OCI-LY3 (cell line): Measurements from ENCODE around the gene PPDPF.

Experiments
- H2AFZ ChIP-seq: fragments of 200-600, 300-600 bp; shearing (Covaris generic); 2 replicates; pipeline ENCODE4 v1.6.0; 2014; ENCODE audit warnings: antibody characterized with exemption, low read depth, low read length
- H3K27ac ChIP-seq: fragments of 200-600, 300-600 bp; sonication (generic); 2 replicates; pipeline ENCODE4 v1.5.1; 2014; ENCODE audit warnings: mild to moderate bottlenecking, low read length, moderate library complexity, mixed read lengths
- H3K27me3 ChIP-seq: fragments of 200-600, 300-600 bp; sonication (generic); 2 replicates; pipeline ENCODE4 v1.6.1; 2014; ENCODE audit warnings: low read depth, low read length, mixed read lengths
- H3K36me3 ChIP-seq: fragments of 200-600, 300-600 bp; sonication (generic); replicated peaks from 2 replicates; pipeline ENCODE3; 2014; ENCODE audit warnings: low read depth, low read length, mixed read lengths
- H3K4me1 ChIP-seq: fragments of 300-600, 200-600 bp; sonication (generic); 2 replicates; pipeline ENCODE4 v1.6.1; 2014; ENCODE audit warnings: low read length, mixed read lengths
- H3K4me2 ChIP-seq: fragments of 200-600, 300-600 bp; sonication (generic); 2 replicates; pipeline ENCODE4 v1.6.1; 2014; ENCODE audit warnings: low read length, mixed read lengths
- H3K4me3 ChIP-seq: fragments of 300-600, 200-600 bp; sonication (generic); 2 replicates; pipeline ENCODE4 v1.5.1; 2014; ENCODE audit warnings: antibody characterized with exemption, mild to moderate bottlenecking, low read length, moderate library complexity
- H3K79me2 ChIP-seq: fragments of 300-600, 200-600 bp; shearing (Covaris generic); 2 replicates; pipeline ENCODE4 v1.6.1; 2014; ENCODE audit warnings: mild to moderate bottlenecking, low read length, mixed read lengths
- H3K9ac ChIP-seq: fragments of 300-600, 200-600 bp; shearing (Covaris generic); 2 replicates; pipeline ENCODE4 v1.6.0; 2014; ENCODE audit warnings: mild to moderate bottlenecking, low read length, moderate library complexity
- H3K9me3 ChIP-seq: fragments of 200-600, 300-600 bp; shearing (Covaris generic); 2 replicates; pipeline ENCODE4 v1.6.1; 2014; ENCODE audit warnings: low read length, mixed read lengths; ENCODE audit not compliant: insufficient read depth
- H4K20me1 ChIP-seq: fragments of 200-600, 300-600 bp; sonication (generic); 2 replicates; pipeline ENCODE4 v1.6.1; 2016; ENCODE audit warnings: low read length, mixed read lengths; ENCODE audit not compliant: insufficient read depth
- CTCF ChIP-seq: fragments of 200-600, 300-600 bp; sonication (generic); IDR thresholded peaks from 2 replicates; pipeline ENCODE4 v1.5.1; 2014; ENCODE audit warnings: antibody characterized with exemption, low read length, low read depth
- EZH2phosphoT487 ChIP-seq: fragments of 200-600 bp; shearing (Covaris generic); IDR thresholded peaks from 2 replicates; pipeline ENCODE4 v1.6.1; 2018; ENCODE audit warnings: antibody characterized with exemption, mixed run types, low read depth

Gene PPDPF

GRCh38 chr20:63547725-63548480, 27.3 kb downstream of the PPDPF start, which contains the start of gene SRMS:
Gene SRMS (minus strand): TSS chr20:63547749. CDS start chr20:63547463, 286 bp downstream.
- H3K9me3 ChIP-seq = no peaks in the 10 kb centered on the region
- H2AFZ ChIP-seq = no peak within 1 kb of the TSS
- peaks cover 4% of the 10 kb centered on the region; the same call in 1 of the 2 replicates for H4K20me1 ChIP-seq
- H3K4me2 ChIP-seq = no peak within 1 kb of the TSS
- H3K4me1 ChIP-seq = peaks cover 9% of the 10 kb centered on the region
- TF ChIP-seq EZH2phosphoT487 (no peak), CTCF (no peak)
- no peaks in the 10 kb centered on the region for H3K36me3 ChIP-seq
- H3K27ac ChIP-seq = no peak within 1 kb of the TSS
- peaks cover 75% of the 10 kb centered on the region for H3K27me3 ChIP-seq
- no peak within 1 kb of the TSS for H3K9ac ChIP-seq
- H3K4me3 ChIP-seq = no peak within 1 kb of the TSS
- no peaks in the 10 kb centered on the region for H3K79me2 ChIP-seq

GRCh38 chr20:63548542-63548941, 28.0 kb downstream of the PPDPF start:
- H3K36me3 ChIP-seq = no peaks in the 10 kb centered on the region
- no peak overlapping the region for H3K27ac ChIP-seq
- H3K9me3 ChIP-seq = no peaks in the 10 kb centered on the region
- no peak for TF ChIP-seq CTCF
- TF ChIP-seq EZH2phosphoT487 = no peak
- H3K27me3 ChIP-seq = peaks cover 78% of the 10 kb centered on the region
- peaks cover 10% of the 10 kb centered on the region for H3K4me1 ChIP-seq
- H2AFZ ChIP-seq = no peak overlapping the region
- no peak overlapping the region for H3K4me2 ChIP-seq
- peaks cover 4% of the 10 kb centered on the region; the same call in 1 of the 2 replicates for H4K20me1 ChIP-seq
- no peak overlapping the region for H3K9ac ChIP-seq
- no peak overlapping the region for H3K4me3 ChIP-seq
- H3K79me2 ChIP-seq = no peaks in the 10 kb centered on the region

GRCh38 chr20:63549019-63549418, 28.5 kb downstream of the PPDPF start:
- Histone ChIP-seq H3K36me3 (no peaks in the 10 kb centered on the region), H3K4me1 (peaks cover 10% of the 10 kb centered on the region)

More at GRCh38 chr20:63549019-63549418, 28.5 kb downstream of the PPDPF start:
- no peak overlapping the region for H3K9ac ChIP-seq
- no peak overlapping the region for H2AFZ ChIP-seq
- H3K79me2 ChIP-seq = no peaks in the 10 kb centered on the region
- no peak overlapping the region for H3K4me2 ChIP-seq
- no peaks in the 10 kb centered on the region for H3K9me3 ChIP-seq
- H3K4me3 ChIP-seq = no peak overlapping the region
- TF ChIP-seq EZH2phosphoT487 (no peak), CTCF (no peak)
- no peak overlapping the region for H3K27ac ChIP-seq
- H4K20me1 ChIP-seq = peaks cover 4% of the 10 kb centered on the region; the same call in 1 of the 2 replicates
- H3K27me3 ChIP-seq = peaks cover 78% of the 10 kb centered on the region
